Neuronal stem cell (in vitro differentiated cells): ENCODE results near the gene CASZ1.

Source experiments
- DNase-seq: peaks from one replicate; pipeline ENCODE4 v3.0.0-alpha.2; 2013; ENCODE audit warnings: low spot score
- H2AFZ ChIP-seq: one replicate; pipeline ENCODE4 v1.6.1; 2013; ENCODE audit warnings: mild to moderate bottlenecking, low read length, inconsistent platforms
- H2AK5ac ChIP-seq: 2 replicates; pipeline ENCODE4 v1.6.1; 2013; ENCODE audit warnings: low read depth, mild to moderate bottlenecking, inconsistent platforms, low read length, moderate library complexity, mixed read lengths
- H2BK120ac ChIP-seq: 2 replicates; pipeline ENCODE4 v1.6.1; 2013; ENCODE audit warnings: low read depth, mild to moderate bottlenecking, inconsistent platforms, low read length, moderate library complexity, mixed read lengths
- H2BK12ac ChIP-seq: one replicate; pipeline ENCODE4 v1.6.1; 2013; ENCODE audit warnings: low read length, inconsistent platforms
- H2BK15ac ChIP-seq: 2 replicates; pipeline ENCODE4 v1.6.1; 2013; ENCODE audit warnings: mild to moderate bottlenecking, low read length, inconsistent platforms, mixed read lengths
- H2BK5ac ChIP-seq: one replicate; pipeline ENCODE4 v1.6.1; 2013; ENCODE audit warnings: inconsistent platforms, mild to moderate bottlenecking, low read length, moderate library complexity
- H3K14ac ChIP-seq: one replicate; pipeline ENCODE4 v1.6.1; 2013; ENCODE audit warnings: low read length, inconsistent platforms
- H3K18ac ChIP-seq: 2 replicates; pipeline ENCODE4 v1.6.1; 2013; ENCODE audit warnings: low read length, inconsistent platforms
- H3K23ac ChIP-seq: 2 replicates; pipeline ENCODE4 v1.6.1; 2013; ENCODE audit warnings: low read depth, mild to moderate bottlenecking, mixed read lengths, low read length, inconsistent platforms; ENCODE audit not compliant: poor library complexity
- H3K27ac ChIP-seq: replicated peaks from 3 replicates; pipeline ENCODE4 v1.5.1; 2013; ENCODE audit warnings: low read length, inconsistent platforms
- H3K27me3 ChIP-seq, 3 experiments: 2 replicates each; pipeline ENCODE4 v1.6.1; 2013; ENCODE audit warnings: low read length in 3 of 3, mild to moderate bottlenecking in 2 of 3, inconsistent platforms in 1 of 3, low read depth in 1 of 3, mixed read lengths in 1 of 3, moderate library complexity in 1 of 3; ENCODE audit not compliant: control insufficient read depth in 3 of 3, insufficient read depth in 3 of 3
- H3K36me3 ChIP-seq, 2 donors: replicated peaks in 1 of 2; 2 replicates each; pipeline ENCODE4 v1.6.1; 2013; ENCODE audit warnings: low read length in 2 of 2; ENCODE audit not compliant: control insufficient read depth in 2 of 2, insufficient read depth in 2 of 2
- H3K4ac ChIP-seq: 2 replicates; pipeline ENCODE4 v1.6.1; 2013; ENCODE audit warnings: inconsistent platforms, mild to moderate bottlenecking, low read length, moderate library complexity
- H3K4me1 ChIP-seq, 2 donors: 1 replicate in 1 of 2; 2 replicates in 1 of 2; pipeline ENCODE4 v1.6.1; 2013; ENCODE audit warnings: low read length in 2 of 2, low read depth in 1 of 2; ENCODE audit not compliant: control insufficient read depth in 2 of 2, insufficient read depth in 1 of 2
- H3K4me2 ChIP-seq: one replicate; pipeline ENCODE4 v1.6.1; 2013; ENCODE audit warnings: mild to moderate bottlenecking, low read length, inconsistent platforms; ENCODE audit not compliant: insufficient read depth, poor library complexity, severe bottlenecking
- H3K4me3 ChIP-seq, 2 donors: 2 replicates each; pipeline ENCODE4 v1.5.1; 2013; ENCODE audit warnings: low read length in 2 of 2, mild to moderate bottlenecking in 2 of 2, inconsistent platforms in 1 of 2, moderate library complexity in 1 of 2
- H3K79me1 ChIP-seq: one replicate; pipeline ENCODE4 v1.6.1; 2013; ENCODE audit warnings: low read depth, mild to moderate bottlenecking, inconsistent platforms, low read length, moderate library complexity
- H3K9ac ChIP-seq: one replicate; pipeline ENCODE4 v1.6.1; 2013; ENCODE audit warnings: mild to moderate bottlenecking, low read depth, low read length, inconsistent platforms; ENCODE audit not compliant: poor library complexity
- H3K9me3 ChIP-seq, 2 donors: replicated peaks in 1 of 2; 2 replicates each; pipeline versions ENCODE3 to v1.6.1; 2013; ENCODE audit warnings: low read length in 2 of 2, mild to moderate bottlenecking in 2 of 2, inconsistent platforms in 1 of 2, low read depth in 1 of 2, mixed read lengths in 1 of 2, moderate library complexity in 1 of 2; ENCODE audit not compliant: control insufficient read depth in 2 of 2, insufficient read depth in 1 of 2
- H4K8ac ChIP-seq: one replicate; pipeline ENCODE4 v1.6.1; 2013; ENCODE audit warnings: low read depth, mild to moderate bottlenecking, inconsistent platforms, low read length, moderate library complexity
- H4K91ac ChIP-seq: one replicate; pipeline ENCODE4 v1.6.1; 2013; ENCODE audit warnings: low read length, low read depth, mild to moderate bottlenecking, inconsistent platforms; ENCODE audit not compliant: poor library complexity
- WGBS, 2 donors: extraction: QIAGEN DNeasy Blood & Tissue Kit; methylation state at CpG; one replicate each; pipeline ENCODE4 v1.1.7; 2013; ENCODE audit warnings: missing lambda C conversion rate in 2 of 2, mixed read lengths in 1 of 2; ENCODE audit not compliant: insufficient read length in 2 of 2, insufficient replicate concordance in 1 of 2; ENCODE audit errors: extremely low coverage in 2 of 2; 5-methylcytosine and 5-hydroxymethylcytosine counted together

The CASZ1 gene

DNA sequence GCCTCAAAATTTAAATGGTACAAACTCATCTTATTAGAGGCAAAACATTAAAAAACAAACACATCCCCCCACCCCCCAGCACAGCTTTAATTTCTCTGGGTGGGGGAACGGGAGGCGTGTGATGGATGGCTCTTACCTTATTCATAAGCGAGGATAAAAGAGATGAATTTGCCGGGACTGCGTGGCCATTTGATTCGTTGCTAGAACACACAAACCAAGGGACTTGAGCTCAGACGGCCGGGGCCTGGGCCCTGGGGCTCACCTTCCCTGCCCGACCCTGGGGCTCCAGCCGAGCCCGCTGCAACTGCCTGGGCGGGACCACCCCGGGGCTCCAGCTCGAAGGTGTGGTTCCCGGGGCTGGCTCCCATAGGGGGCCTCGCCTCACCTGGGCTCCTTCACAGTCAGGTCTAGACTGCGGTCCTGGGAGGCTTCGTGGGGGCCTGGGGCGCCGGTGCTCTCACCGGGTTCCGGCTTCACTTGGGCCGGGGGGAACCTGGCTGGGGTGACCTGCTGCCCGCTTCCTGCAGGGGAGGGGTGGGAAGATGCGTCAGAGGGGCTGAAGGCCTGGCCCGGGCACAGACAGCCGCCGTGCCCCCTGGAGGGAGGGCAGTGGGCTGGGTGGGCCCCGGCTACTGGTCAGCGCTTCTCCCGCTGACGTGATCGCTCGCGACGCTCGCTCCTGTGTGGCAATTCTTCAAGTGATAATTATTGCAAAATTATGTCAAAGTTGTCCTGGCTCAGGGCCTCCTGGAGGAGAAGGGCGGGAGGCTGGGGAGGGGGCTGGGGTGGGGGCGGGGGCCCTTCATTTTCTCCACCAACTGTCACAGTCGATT lies 145.7 kb downstream of the CASZ1 start:
- Histone ChIP-seq H4K8ac (no peak overlapping the region), H3K18ac (peak overlapping the region; percentile 93), H3K9me3 (no peaks in the 10 kb centered on the region), H3K27ac (no peak overlapping the region), H3K23ac (no peak overlapping the region), H3K14ac (peak overlapping the region; percentile 21), H3K4me1 (peaks cover 33 to 34% of the 10 kb centered on the region in 2 donors), H4K91ac (no peak overlapping the region), H2AK5ac (peak overlapping the region; percentile 90), H2BK15ac (peak overlapping the region; percentile 85), H3K36me3 (peaks cover 0 to 6% of the 10 kb centered on the region in 2 donors), H3K27me3 (peaks cover 0 to 9% (median 0%) of the 10 kb centered on the region in 3 experiments), H2AFZ (peak overlapping the region; percentile 82), H3K79me1 (peaks cover 3% of the 10 kb centered on the region), H3K4me3 (no peak overlapping the region), H3K4ac (no peak overlapping the region), H3K9ac (peak overlapping the region; percentile 18), H3K4me2 (peak overlapping the region; percentile 54), H2BK5ac (no peak overlapping the region), H2BK12ac (peak overlapping the region; percentile 70), H2BK120ac (peak overlapping the region; percentile 64)
- DNase-seq = no peak
- WGBS, 2 donors = no CpG with 5 or more reads among the region's 40 CpGs

DNA sequence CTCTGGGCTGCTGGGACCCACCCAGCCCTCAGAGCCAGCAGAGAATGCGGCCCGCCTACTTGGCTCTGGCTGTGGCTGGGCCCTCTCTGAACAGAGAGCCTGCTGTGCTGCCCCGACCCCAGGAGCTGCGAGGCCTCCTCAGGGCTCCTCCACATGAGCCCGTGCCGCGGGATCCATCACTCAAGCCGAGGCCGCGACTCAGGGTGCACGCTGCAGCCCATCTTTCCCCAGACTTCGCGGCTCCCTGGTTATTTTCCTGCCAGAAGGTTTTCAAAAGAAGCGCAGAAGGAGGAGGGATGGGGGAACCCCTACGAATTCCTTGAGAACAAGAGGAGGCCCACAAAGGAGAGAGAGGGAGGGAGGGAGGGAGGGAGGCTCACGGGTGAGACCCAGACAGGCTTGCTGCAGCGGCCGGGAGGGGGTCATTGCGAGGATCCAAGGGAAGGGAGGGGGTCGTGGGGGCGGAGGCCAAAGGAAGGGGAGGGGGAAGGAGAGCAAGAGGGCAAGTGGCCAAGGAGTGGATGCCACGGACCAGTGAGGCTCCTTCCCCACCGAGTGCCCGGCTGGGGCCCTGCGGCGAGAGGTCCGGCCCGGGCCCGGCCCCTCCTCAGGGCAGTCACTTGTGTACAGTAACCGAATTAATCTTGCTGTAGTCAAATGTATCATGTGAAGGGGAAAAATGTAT lies 146.8 kb downstream of the CASZ1 start:
- H3K79me1 ChIP-seq = peaks cover 3% of the 10 kb centered on the region
- peak overlapping the region; percentile 43 for H3K23ac ChIP-seq
- peaks cover 0 to 6% of the 10 kb centered on the region in 2 donors for H3K36me3 ChIP-seq
- H3K18ac ChIP-seq = peak overlapping the region; percentile 82
- H3K27ac ChIP-seq = peak overlapping the region; percentile 90
- no CpG with 5 or more reads among the region's 30 CpGs for WGBS, 2 donors
- H2BK5ac ChIP-seq = peak overlapping the region; percentile 9
- H3K4me1 ChIP-seq = peaks cover 33 to 34% of the 10 kb centered on the region in 2 donors
- H2AFZ ChIP-seq = peak overlapping the region; percentile 87
- peak; percentile 80 for DNase-seq
- peak overlapping the region; percentile 73 for H3K4me2 ChIP-seq
- H3K4ac ChIP-seq = no peak overlapping the region
- H3K14ac ChIP-seq = peak overlapping the region; percentile 94
- peak overlapping the region; percentile 88 for H2BK12ac ChIP-seq
- H3K9me3 ChIP-seq = no peaks in the 10 kb centered on the region
- H3K9ac ChIP-seq = peak overlapping the region; percentile 64
- no peak overlapping the region for H4K8ac ChIP-seq
- peaks cover 0 to 9% (median 0%) of the 10 kb centered on the region in 3 experiments for H3K27me3 ChIP-seq
- H2BK15ac ChIP-seq = peak overlapping the region; percentile 89
- peak overlapping the region; percentile 31 for H2AK5ac ChIP-seq
- no peak overlapping the region for H4K91ac ChIP-seq
- H2BK120ac ChIP-seq = peak overlapping the region; percentile 16
- H3K4me3 ChIP-seq = no peak overlapping the region

DNA sequence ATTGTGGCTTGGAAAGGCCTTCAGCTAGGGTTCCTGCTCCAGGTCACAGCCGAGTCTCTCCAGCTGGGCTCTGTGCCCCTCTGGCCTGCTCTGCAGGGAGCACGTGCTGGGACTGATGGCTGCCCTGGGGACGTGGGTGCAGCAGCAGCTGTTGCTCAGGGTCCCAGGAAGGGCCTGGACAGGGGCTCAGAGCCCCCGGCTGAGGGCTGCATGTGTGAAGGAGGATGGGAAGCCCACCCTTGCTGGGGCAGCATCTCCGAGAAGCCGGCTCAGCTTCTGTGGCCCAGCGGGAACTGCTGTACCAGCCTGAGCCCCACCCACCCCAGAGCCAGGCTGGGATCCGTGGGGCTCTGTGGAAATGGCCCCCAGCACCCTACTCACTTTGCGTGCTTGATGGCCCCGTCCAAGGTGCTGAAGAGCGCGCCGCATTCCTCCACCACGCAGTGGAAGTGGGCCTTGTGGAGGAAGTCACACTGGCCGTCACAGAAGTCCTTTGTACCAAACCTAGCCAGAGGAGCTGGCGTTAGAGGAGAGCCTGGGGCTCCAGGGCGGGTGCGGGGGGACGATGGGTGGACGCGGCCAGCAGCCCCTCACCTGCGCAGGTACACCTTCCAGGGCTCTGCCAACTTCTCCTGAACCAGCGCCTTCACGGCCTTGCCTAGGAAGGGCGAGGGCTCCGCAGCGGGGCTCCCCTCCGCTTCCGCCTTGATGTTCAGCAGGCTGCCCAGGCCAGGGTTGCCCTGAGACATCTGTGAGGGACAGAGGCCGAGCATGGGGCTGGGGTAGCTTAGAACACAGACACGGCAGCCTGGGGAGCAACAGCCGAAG lies 147.5 kb downstream of the CASZ1 start:
- Histone ChIP-seq H2BK120ac (peak overlapping the region; percentile 16), H2BK12ac (peak overlapping the region; percentile 88), H3K4me3 (no peak overlapping the region), H2AFZ (peak overlapping the region; percentile 87), H2AK5ac (peak overlapping the region; percentile 33), H3K27me3 (peaks cover 0 to 9% (median 0%) of the 10 kb centered on the region in 3 experiments), H2BK15ac (peak overlapping the region; percentile 89), H2BK5ac (peak overlapping the region; percentile 9), H4K8ac (no peak overlapping the region), H3K9me3 (no peaks in the 10 kb centered on the region), H3K9ac (peak overlapping the region; percentile 64), H3K18ac (peak overlapping the region; percentile 82), H3K36me3 (peaks cover 0 to 5% of the 10 kb centered on the region in 2 donors), H3K4me2 (peak overlapping the region; percentile 73), H3K4ac (no peak overlapping the region), H3K14ac (peak overlapping the region; percentile 94), H3K27ac (peak overlapping the region; percentile 90), H3K23ac (no peak overlapping the region), H4K91ac (no peak overlapping the region), H3K79me1 (peaks cover 3% of the 10 kb centered on the region), H3K4me1 (peaks cover 33 to 34% of the 10 kb centered on the region in 2 donors)
- peak; percentile 51 for DNase-seq
- WGBS, 2 donors = no CpG with 5 or more reads among the region's 32 CpGs
